Neural cell (in vitro differentiated cells): ENCODE results near the gene COL24A1. TPM values are rescaled to one million over a fixed set of nuclear protein-coding genes. Genes with fewer than 3 reads are reported as not detected.

Experiments used
- H2AFZ ChIP-seq: fragments of 200-600, 300-800 bp; sonication (generic), shearing (Covaris generic); 2 replicates; pipeline ENCODE4 v1.6.0; 2014; ENCODE audit warnings: low read depth, mild to moderate bottlenecking, antibody characterized with exemption, low read length, moderate library complexity
- H3F3A ChIP-seq: fragments of 200-600 bp; shearing (Covaris generic); 2 replicates; pipeline ENCODE4 v1.6.1; 2016; ENCODE audit warnings: mild to moderate bottlenecking, moderate library complexity, mixed read lengths, antibody characterized with exemption, low read length; ENCODE audit not compliant: insufficient read depth, poor library complexity, severe bottlenecking
- H3K27ac ChIP-seq: fragments of 200-600, 300-800 bp; sonication (generic), shearing (Covaris generic); 2 replicates; pipeline ENCODE4 v1.5.1; 2014; ENCODE audit warnings: mild to moderate bottlenecking, low read length, moderate library complexity
- H3K27me3 ChIP-seq: fragments of 300-800, 200-600 bp; sonication (generic), shearing (Covaris generic); 2 replicates; pipeline ENCODE4 v1.6.0; 2014; ENCODE audit warnings: mild to moderate bottlenecking, low read depth, low read length, moderate library complexity; ENCODE audit not compliant: insufficient read depth
- H3K36me3 ChIP-seq: fragments of 300-800, 200-600 bp; sonication (generic), shearing (Covaris generic); 2 replicates; pipeline ENCODE4 v1.5.1; 2014; ENCODE audit warnings: mild to moderate bottlenecking, antibody characterized with exemption, low read length, moderate library complexity; ENCODE audit not compliant: insufficient read depth
- H3K4me2 ChIP-seq: fragments of 300-800, 200-600 bp; sonication (generic), shearing (Covaris generic); 2 replicates; pipeline ENCODE4 v1.6.0; 2014; ENCODE audit warnings: mild to moderate bottlenecking, low read length
- H3K4me3 ChIP-seq: fragments of 300-800, 200-600 bp; sonication (generic), shearing (Covaris generic); 2 replicates; pipeline ENCODE4 v1.5.1; 2014; ENCODE audit warnings: mild to moderate bottlenecking, low read length, moderate library complexity
- H3K79me2 ChIP-seq: fragments of 200-600 bp; shearing (Covaris generic); replicated peaks from 2 replicates; pipeline ENCODE4 v1.6.0; 2014; ENCODE audit warnings: mild to moderate bottlenecking, low read length, moderate library complexity; ENCODE audit not compliant: insufficient read depth
- H3K9ac ChIP-seq: fragments of 300-800, 200-600 bp; sonication (generic), shearing (Covaris generic); 2 replicates; pipeline ENCODE4 v1.6.1; 2016; ENCODE audit warnings: mild to moderate bottlenecking, low read length, mixed read lengths
- H3K9me2 ChIP-seq: fragments of 200-600 bp; shearing (Covaris generic); 2 replicates; pipeline ENCODE4 v1.6.1; 2016; ENCODE audit warnings: mild to moderate bottlenecking, low read length, mixed read lengths; ENCODE audit not compliant: insufficient read depth
- H3K9me3 ChIP-seq: fragments of 200-600, 300-800 bp; sonication (generic), shearing (Covaris generic); 2 replicates; pipeline ENCODE4 v1.6.1; 2016; ENCODE audit warnings: mild to moderate bottlenecking, mixed run types, low read length, moderate library complexity, mixed read lengths
- H4K20me1 ChIP-seq: fragments of 200-600 bp; shearing (Covaris generic); 2 replicates; pipeline ENCODE4 v1.6.1; 2016; ENCODE audit warnings: mild to moderate bottlenecking, mixed run types; ENCODE audit not compliant: insufficient read depth
- EP300 ChIP-seq: fragments of 450-650 bp; conservative IDR thresholded peaks from 2 replicates; pipeline ENCODE4 v1.6.1; 2014; ENCODE audit warnings: antibody characterized with exemption, mild to moderate bottlenecking, moderate library complexity; ENCODE audit not compliant: poor library complexity, severe bottlenecking
- EZH2 ChIP-seq: fragments of 200-600, 300-800 bp; shearing (Covaris generic), sonication (generic); IDR thresholded peaks from 2 replicates; pipeline ENCODE4 v1.6.1; 2014; ENCODE audit warnings: antibody characterized with exemption, low read length, borderline replicate concordance, mild to moderate bottlenecking; ENCODE audit not compliant: insufficient read depth, poor library complexity, severe bottlenecking
- MXI1 ChIP-seq: fragments of 450-650 bp; conservative IDR thresholded peaks from 2 replicates; pipeline ENCODE4 v1.6.1; 2014; ENCODE audit warnings: antibody characterized with exemption, mild to moderate bottlenecking; ENCODE audit not compliant: poor library complexity, severe bottlenecking
- POLR2AphosphoS5 ChIP-seq: IDR thresholded peaks from 2 replicates; pipeline ENCODE4 v1.6.1; 2012
- RAD21 ChIP-seq: fragments of 450-650 bp; conservative IDR thresholded peaks from 2 replicates; pipeline ENCODE4 v1.6.1; 2014; ENCODE audit warnings: antibody characterized with exemption, mild to moderate bottlenecking, moderate library complexity
- SMC3 ChIP-seq: fragments of 450-650 bp; conservative IDR thresholded peaks from 2 replicates; pipeline ENCODE4 v1.6.1; 2014; ENCODE audit warnings: antibody characterized with exemption, mild to moderate bottlenecking, moderate library complexity; ENCODE audit not compliant: poor library complexity
- TAF1 ChIP-seq: IDR thresholded peaks from 2 replicates; pipeline ENCODE4 v1.6.1; 2012; ENCODE audit warnings: low read depth
- polyA plus RNA-seq: library from polyadenylated mRNA; depleted of rRNA; stranded (reverse); fragments of >200 nt; gene quantifications from 2 replicates; pipeline ENCODE4 v1.2.3, GENCODE V29; 2014
- TF ChIP-seq, protein P1 (sequence below): IDR thresholded peaks from 2 replicates; pipeline ENCODE4 v1.6.1; 2012; ENCODE audit warnings: borderline replicate concordance
- TF ChIP-seq, protein P2 (sequence below): fragments of 450-650 bp; IDR thresholded peaks from 2 replicates; pipeline ENCODE4 v1.5.1; 2014; ENCODE audit warnings: antibody characterized with exemption, mild to moderate bottlenecking, moderate library complexity; ENCODE audit not compliant: poor library complexity, severe bottlenecking

The COL24A1 gene
- polyA plus RNA-seq, 1 donor from 2014 or later: 0.19 TPM

DNA sequence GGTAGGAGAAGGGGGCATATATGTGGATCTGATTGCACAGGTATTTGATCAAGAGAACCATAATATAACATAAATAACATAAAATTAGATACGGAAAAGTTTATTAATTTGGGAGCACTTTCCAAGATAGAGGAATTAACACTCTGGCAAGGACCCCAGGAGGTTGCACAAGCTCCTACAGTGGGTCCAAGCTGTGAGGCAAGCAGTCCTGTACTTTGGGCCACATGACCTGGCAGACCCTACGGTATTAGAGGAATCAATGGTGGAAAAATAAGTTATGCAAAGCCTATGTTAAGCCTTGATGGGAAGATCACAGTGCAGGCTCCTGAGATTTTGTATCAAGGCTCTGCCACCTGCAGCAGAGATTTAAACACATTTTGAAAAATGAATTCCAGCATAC lies 220.1 kb downstream of the COL24A1 start:
- TF ChIP-seq, protein P1, sequence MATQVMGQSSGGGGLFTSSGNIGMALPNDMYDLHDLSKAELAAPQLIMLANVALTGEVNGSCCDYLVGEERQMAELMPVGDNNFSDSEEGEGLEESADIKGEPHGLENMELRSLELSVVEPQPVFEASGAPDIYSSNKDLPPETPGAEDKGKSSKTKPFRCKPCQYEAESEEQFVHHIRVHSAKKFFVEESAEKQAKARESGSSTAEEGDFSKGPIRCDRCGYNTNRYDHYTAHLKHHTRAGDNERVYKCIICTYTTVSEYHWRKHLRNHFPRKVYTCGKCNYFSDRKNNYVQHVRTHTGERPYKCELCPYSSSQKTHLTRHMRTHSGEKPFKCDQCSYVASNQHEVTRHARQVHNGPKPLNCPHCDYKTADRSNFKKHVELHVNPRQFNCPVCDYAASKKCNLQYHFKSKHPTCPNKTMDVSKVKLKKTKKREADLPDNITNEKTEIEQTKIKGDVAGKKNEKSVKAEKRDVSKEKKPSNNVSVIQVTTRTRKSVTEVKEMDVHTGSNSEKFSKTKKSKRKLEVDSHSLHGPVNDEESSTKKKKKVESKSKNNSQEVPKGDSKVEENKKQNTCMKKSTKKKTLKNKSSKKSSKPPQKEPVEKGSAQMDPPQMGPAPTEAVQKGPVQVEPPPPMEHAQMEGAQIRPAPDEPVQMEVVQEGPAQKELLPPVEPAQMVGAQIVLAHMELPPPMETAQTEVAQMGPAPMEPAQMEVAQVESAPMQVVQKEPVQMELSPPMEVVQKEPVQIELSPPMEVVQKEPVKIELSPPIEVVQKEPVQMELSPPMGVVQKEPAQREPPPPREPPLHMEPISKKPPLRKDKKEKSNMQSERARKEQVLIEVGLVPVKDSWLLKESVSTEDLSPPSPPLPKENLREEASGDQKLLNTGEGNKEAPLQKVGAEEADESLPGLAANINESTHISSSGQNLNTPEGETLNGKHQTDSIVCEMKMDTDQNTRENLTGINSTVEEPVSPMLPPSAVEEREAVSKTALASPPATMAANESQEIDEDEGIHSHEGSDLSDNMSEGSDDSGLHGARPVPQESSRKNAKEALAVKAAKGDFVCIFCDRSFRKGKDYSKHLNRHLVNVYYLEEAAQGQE: no peak
- TF ChIP-seq EP300 (no peak), EZH2 (no peak), POLR2AphosphoS5 (no peak), TAF1 (no peak), MXI1 (no peak), RAD21 (no peak), SMC3 (no peak)
- TF ChIP-seq, protein P2, sequence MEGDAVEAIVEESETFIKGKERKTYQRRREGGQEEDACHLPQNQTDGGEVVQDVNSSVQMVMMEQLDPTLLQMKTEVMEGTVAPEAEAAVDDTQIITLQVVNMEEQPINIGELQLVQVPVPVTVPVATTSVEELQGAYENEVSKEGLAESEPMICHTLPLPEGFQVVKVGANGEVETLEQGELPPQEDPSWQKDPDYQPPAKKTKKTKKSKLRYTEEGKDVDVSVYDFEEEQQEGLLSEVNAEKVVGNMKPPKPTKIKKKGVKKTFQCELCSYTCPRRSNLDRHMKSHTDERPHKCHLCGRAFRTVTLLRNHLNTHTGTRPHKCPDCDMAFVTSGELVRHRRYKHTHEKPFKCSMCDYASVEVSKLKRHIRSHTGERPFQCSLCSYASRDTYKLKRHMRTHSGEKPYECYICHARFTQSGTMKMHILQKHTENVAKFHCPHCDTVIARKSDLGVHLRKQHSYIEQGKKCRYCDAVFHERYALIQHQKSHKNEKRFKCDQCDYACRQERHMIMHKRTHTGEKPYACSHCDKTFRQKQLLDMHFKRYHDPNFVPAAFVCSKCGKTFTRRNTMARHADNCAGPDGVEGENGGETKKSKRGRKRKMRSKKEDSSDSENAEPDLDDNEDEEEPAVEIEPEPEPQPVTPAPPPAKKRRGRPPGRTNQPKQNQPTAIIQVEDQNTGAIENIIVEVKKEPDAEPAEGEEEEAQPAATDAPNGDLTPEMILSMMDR: no peak
- H3K4me2 ChIP-seq: no peak overlapping the region
- no peaks in the 10 kb centered on the region for H3K79me2 ChIP-seq
- H3K27me3 ChIP-seq: no peaks in the 10 kb centered on the region
- no peaks in the 10 kb centered on the region for H3F3A ChIP-seq
- H2AFZ ChIP-seq: no peak overlapping the region
- no peaks in the 10 kb centered on the region for H4K20me1 ChIP-seq
- H3K9me3 ChIP-seq: no peaks in the 10 kb centered on the region
- no peaks in the 10 kb centered on the region for H3K9me2 ChIP-seq
- H3K9ac ChIP-seq: no peak overlapping the region
- no peak overlapping the region for H3K4me3 ChIP-seq
- no peak overlapping the region for H3K27ac ChIP-seq
- H3K36me3 ChIP-seq: no peaks in the 10 kb centered on the region

DNA sequence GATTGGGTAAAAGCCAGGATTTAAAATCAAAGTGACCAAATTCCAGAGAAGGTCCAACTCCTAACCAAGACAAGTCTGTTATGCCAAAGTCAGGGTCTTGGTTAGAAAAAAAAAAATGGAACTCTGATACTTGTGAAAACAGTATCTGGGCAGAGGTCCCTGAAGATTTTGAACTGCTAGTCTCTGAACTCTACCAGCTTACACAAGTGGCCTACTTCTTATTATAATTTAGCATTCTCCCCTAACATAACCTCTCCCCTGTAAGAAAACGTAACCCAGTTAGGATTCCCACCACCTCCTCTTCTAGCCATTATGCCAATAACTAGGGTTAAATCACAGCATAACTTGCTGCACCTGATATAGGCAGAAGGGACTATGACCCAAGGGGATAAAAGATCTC lies 220.5 kb downstream of the COL24A1 start:
- H3K4me3 ChIP-seq: no peak overlapping the region
- no peak overlapping the region for H3K27ac ChIP-seq
- H3K27me3 ChIP-seq: no peaks in the 10 kb centered on the region
- H2AFZ ChIP-seq: no peak overlapping the region
- no peaks in the 10 kb centered on the region for H3K9me2 ChIP-seq
- no peaks in the 10 kb centered on the region for H3K36me3 ChIP-seq
- no peaks in the 10 kb centered on the region for H4K20me1 ChIP-seq
- TF ChIP-seq MXI1: no peak
- TF ChIP-seq POLR2AphosphoS5: no peak
- TF ChIP-seq RAD21: no peak
- TF ChIP-seq EP300: no peak
- TF ChIP-seq, protein P1: no peak
- H3K9me3 ChIP-seq: no peaks in the 10 kb centered on the region
- no peak overlapping the region for H3K9ac ChIP-seq
- H3K4me2 ChIP-seq: no peak overlapping the region
- no peaks in the 10 kb centered on the region for H3F3A ChIP-seq
- H3K79me2 ChIP-seq: no peaks in the 10 kb centered on the region
